Measurements from ENCODE around the gene TMEM150C.
A peak's percentile ranks its signal among the peaks of the same experiment; 100 is the strongest.

The TMEM150C gene

DNA sequence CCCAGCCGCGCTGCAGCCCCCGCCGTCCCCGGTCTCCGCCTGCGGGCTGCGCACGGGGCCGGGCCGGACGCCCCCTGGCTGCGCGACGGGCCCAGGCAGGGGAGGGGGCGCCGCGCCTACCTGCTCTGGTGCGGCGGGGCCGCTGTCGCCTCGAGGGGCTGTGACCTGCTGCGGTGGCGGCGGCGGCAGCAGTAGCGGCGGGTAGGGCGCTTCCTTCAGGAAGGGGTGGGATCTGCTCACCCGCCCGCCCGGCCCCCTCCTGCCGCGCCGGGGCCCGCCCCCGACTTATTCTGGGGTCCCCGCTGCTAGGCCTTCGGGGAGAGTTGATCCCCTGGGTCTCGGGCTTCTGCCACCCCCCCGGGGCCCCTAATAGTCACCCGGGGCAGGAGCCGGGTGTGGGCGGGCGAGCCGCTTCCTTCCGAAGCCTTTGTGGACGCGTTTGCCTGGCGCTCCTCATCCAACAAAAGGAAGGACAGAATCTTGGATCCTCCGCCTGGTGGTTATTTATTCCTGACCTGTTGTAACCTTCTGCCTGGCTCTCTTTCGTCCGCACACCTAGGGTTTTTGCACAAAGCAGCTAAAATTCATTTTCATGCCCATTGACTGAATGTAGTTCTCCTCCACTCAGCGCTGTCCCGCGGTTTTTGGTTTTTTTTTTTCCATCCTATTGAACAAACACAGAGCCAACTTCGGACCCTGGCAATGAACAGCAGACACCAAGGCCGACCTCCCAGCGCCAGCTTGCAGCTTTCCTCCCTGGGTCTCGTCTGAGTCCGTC lies at the start of gene TMEM150C:
TSS of gene TMEM150C (minus strand) at position 203 of the 778 bp plus-strand sequence. CDS start 57,331 bp downstream, outside the sequence.
- no peak within 1 kb of the TSS for H3K27ac ChIP-seq

DNA sequence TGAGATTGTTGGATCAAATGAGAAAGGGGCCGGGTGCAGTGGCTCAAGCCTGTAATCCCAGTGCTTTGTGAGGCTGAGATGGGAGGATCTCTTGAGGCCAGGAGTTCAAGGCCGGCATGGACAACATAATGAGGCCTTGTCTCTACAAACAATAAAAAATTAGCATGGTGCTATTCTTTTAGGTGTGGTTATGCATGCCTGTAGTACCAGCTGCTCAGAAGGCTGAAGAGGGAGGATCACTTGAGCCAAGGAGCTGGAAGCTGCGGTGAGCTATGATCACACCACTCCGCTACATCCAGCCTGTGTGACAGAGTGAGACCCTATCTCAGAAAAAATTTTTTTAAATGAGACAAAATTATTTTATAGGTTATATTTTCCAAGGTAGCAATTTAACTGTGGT lies 49.7 kb upstream of the TMEM150C start:
- no peaks in the 10 kb centered on the region for H3K4me1 ChIP-seq
- DNase-seq, result no peak
- H3K27ac ChIP-seq, result no peak overlapping the region
- no peak overlapping the region for H3K4me3 ChIP-seq
- H3K27me3 ChIP-seq, result no peaks in the 10 kb centered on the region
- no peaks in the 10 kb centered on the region for H3K36me3 ChIP-seq
- no peaks in the 10 kb centered on the region for H3K9me3 ChIP-seq
- intact Hi-C loops (cut with DNase I; ENCODE audit: low total_unique reads), result no loop called here
- TF ChIP-seq, protein P1, sequence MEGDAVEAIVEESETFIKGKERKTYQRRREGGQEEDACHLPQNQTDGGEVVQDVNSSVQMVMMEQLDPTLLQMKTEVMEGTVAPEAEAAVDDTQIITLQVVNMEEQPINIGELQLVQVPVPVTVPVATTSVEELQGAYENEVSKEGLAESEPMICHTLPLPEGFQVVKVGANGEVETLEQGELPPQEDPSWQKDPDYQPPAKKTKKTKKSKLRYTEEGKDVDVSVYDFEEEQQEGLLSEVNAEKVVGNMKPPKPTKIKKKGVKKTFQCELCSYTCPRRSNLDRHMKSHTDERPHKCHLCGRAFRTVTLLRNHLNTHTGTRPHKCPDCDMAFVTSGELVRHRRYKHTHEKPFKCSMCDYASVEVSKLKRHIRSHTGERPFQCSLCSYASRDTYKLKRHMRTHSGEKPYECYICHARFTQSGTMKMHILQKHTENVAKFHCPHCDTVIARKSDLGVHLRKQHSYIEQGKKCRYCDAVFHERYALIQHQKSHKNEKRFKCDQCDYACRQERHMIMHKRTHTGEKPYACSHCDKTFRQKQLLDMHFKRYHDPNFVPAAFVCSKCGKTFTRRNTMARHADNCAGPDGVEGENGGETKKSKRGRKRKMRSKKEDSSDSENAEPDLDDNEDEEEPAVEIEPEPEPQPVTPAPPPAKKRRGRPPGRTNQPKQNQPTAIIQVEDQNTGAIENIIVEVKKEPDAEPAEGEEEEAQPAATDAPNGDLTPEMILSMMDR (IDR thresholded peaks at IDR 0.05), result no peak

More for the DNA sequence above, at the start of gene TMEM150C:
- H3K4me3 ChIP-seq, result peak within 1 kb of the TSS; percentile 43 to 54
- intact Hi-C loops (cut with DNase I; ENCODE audit: low total_unique reads), result no loop called here
- TF ChIP-seq, protein P1 (IDR thresholded peaks at IDR 0.05), result no peak
- DNase-seq, result no peak
- H3K36me3 ChIP-seq, result no peaks in the 10 kb centered on the region
- peaks cover 0 to 11% (median 5%) of the 10 kb centered on the region in 4 donors for H3K4me1 ChIP-seq
- H3K27me3 ChIP-seq, result peaks cover 0 to 23% of the 10 kb centered on the region in 2 donors
- H3K9me3 ChIP-seq, result no peaks in the 10 kb centered on the region

DNA sequence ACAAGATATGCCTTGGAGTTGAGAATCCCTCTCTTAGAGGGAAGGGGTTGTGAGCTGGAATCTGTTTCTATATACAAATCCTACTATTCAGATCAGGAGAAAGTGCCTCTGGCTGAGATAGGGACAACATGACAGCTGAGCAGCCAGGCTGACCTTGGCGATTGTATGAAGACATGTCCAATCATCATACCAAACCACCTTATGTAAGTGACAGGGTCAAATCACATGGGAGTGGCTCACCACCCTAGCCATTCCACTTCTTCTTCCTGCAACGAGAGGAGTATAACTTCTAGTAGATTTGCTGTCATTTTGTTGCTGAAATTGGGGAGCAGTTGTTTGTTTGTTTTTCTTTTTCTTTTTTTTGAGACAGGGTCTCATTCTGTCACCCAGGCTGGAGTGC lies 48.3 kb upstream of the TMEM150C start:
- no peak overlapping the region for H3K4me3 ChIP-seq
- no peak overlapping the region for H3K27ac ChIP-seq
- TF ChIP-seq, protein P1 (IDR thresholded peaks at IDR 0.05), result no peak
- no peaks in the 10 kb centered on the region for H3K36me3 ChIP-seq
- no peaks in the 10 kb centered on the region for H3K27me3 ChIP-seq
- no peaks in the 10 kb centered on the region for H3K4me1 ChIP-seq
- no peak for DNase-seq
- no peaks in the 10 kb centered on the region for H3K9me3 ChIP-seq
- intact Hi-C loops (cut with DNase I; ENCODE audit: low total_unique reads), result no loop called here

DNA sequence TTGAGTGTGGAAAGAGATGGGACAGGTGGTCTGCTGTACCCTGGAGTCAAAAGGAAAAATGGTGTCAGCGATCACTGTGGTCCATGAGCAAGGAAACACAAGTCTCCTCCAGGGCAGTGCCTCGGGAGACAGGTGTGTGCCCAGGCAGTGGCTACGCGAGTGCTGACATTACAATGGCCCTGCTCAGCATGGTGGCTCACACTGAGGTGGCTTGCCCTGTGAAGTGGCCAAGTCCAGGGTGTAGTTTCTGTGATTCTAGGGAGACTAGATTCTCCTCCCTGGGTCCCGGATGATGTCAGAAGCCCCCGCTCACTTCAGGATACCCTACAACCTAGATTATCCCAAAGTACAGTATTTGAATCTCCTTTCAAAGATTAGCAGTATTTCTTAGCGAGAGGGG lies 44.8 kb upstream of the TMEM150C start:
- Histone ChIP-seq H3K27me3 (no peaks in the 10 kb centered on the region), H3K27ac (no peak overlapping the region), H3K4me3 (no peak overlapping the region), H3K4me1 (no peaks in the 10 kb centered on the region), H3K36me3 (no peaks in the 10 kb centered on the region), H3K9me3 (no peaks in the 10 kb centered on the region)
- TF ChIP-seq, protein P1 (IDR thresholded peaks at IDR 0.05), result no peak
- DNase-seq, result no peak
- intact Hi-C loops (cut with DNase I; ENCODE audit: low total_unique reads), result no loop called here

DNA sequence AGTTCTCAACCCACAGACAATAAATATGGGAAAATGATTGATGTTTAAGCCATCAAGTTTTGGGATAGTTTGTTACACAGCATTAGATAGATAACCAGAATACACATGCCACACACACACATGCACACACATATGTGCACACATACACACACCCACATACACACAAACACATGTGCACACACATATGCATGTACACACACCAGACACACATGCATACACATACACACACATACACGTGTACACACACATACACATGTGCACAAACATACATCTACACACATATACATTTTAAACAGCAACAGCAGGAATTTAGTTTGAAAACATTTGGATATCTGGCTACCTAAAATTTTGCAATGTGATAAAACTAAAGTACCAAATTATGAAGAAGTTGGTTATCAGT lies 42.7 kb upstream of the TMEM150C start:
- TF ChIP-seq, protein P1 (IDR thresholded peaks at IDR 0.05), result no peak
- no peaks in the 10 kb centered on the region for H3K4me1 ChIP-seq
- no peak overlapping the region for H3K4me3 ChIP-seq
- intact Hi-C loops (cut with DNase I; ENCODE audit: low total_unique reads), result no loop called here
- H3K27me3 ChIP-seq, result no peaks in the 10 kb centered on the region
- no peaks in the 10 kb centered on the region for H3K36me3 ChIP-seq
- DNase-seq, result no peak
- no peak overlapping the region for H3K27ac ChIP-seq
- no peaks in the 10 kb centered on the region for H3K9me3 ChIP-seq
